22Rv1 (cell line): ENCODE measurements around the gene CRIP2.

ENCODE experiments used
- ZFX ChIP-seq: fragments of 450-650 bp; IDR thresholded peaks from 2 replicates; pipeline ENCODE4 v1.6.1; 2017; ENCODE audit warnings: antibody characterized with exemption, borderline replicate concordance
- TF ChIP-seq, protein P1 (sequence below): fragments of 450-650 bp; IDR thresholded peaks from 2 replicates; pipeline ENCODE4 v1.5.1; 2017; ENCODE audit warnings: mild to moderate bottlenecking

DNA sequence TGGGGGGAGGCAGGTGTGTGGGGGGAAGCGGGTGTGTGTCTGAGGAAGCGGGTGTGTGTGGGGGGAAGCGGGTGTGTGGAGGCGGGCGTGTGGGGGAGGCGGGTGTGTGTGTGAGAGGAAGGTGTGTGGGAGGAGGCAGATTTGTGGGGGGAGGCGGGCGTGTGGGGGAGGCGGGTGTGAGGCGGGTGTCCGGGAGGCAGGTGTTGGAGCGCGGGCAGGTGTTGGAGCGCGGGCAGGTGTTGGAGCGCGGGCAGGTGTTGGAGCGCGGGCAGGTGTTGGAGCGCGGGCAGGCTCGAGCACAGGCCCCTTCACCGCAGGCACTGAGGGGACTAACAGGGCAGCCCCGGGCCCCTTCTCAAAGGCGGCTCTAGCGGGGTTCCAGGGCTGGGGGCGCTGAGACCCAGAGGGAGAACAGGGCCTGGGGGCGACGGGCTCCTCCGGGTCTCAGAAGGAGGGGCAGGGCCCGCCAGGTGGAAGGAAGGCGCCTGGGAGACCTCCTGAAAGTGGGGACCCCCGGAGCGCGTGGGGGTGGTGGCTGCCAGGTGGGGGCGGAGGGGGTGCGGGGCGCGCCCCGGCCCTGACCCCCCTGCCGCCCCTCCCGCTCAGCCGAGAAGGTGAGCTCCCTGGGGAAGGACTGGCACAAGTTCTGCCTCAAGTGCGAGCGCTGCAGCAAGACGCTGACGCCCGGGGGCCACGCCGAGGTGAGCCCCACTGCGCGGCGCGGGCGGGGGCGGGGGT is 3.2 kb downstream of the CRIP2 start:
- TF ChIP-seq, protein P1, sequence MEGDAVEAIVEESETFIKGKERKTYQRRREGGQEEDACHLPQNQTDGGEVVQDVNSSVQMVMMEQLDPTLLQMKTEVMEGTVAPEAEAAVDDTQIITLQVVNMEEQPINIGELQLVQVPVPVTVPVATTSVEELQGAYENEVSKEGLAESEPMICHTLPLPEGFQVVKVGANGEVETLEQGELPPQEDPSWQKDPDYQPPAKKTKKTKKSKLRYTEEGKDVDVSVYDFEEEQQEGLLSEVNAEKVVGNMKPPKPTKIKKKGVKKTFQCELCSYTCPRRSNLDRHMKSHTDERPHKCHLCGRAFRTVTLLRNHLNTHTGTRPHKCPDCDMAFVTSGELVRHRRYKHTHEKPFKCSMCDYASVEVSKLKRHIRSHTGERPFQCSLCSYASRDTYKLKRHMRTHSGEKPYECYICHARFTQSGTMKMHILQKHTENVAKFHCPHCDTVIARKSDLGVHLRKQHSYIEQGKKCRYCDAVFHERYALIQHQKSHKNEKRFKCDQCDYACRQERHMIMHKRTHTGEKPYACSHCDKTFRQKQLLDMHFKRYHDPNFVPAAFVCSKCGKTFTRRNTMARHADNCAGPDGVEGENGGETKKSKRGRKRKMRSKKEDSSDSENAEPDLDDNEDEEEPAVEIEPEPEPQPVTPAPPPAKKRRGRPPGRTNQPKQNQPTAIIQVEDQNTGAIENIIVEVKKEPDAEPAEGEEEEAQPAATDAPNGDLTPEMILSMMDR = no peak
- no peak for TF ChIP-seq ZFX
